Activated CD8-positive, alpha-beta memory T cell treated with anti-CD3 and anti-CD28 coated beads, Interleukin-2, amount 50 U/mL, for 1 hour (primary cell): Measurements from ENCODE around the gene UBL7.

Experiments
- DNase-seq: peaks from one replicate; pipeline ENCODE4 v3.0.0-alpha.2; 2020; ENCODE audit errors: extremely low read depth

UBL7 gene

GRCh38 chr15:74423431-74424257 is 37.3 kb downstream of the UBL7 start:
- no peak for DNase-seq

- no peak for DNase-seq
Observed at GRCh38 chr15:74422652-74423430, 38.1 kb downstream of the UBL7 start.

GRCh38 chr15:74422265-74422651 is 38.7 kb downstream of the UBL7 start:
- no peak for DNase-seq

- no peak for DNase-seq
Observed at GRCh38 chr15:74421302-74422245, 39.4 kb downstream of the UBL7 start.

GRCh38 chr15:74420193-74420905 is 40.6 kb downstream of the UBL7 start:
- DNase-seq = no peak

- no peak for DNase-seq
Observed at GRCh38 chr15:74419432-74419831, 41.5 kb downstream of the UBL7 start.

- DNase-seq = no peak
Observed at GRCh38 chr15:74418575-74419338, 42.2 kb downstream of the UBL7 start.

GRCh38 chr15:74417670-74418069 is 43.3 kb downstream of the UBL7 start:
- DNase-seq = no peak

GRCh38 chr15:74417225-74417624 is 43.7 kb downstream of the UBL7 start:
- DNase-seq = no peak

GRCh38 chr15:74415966-74416916 is 44.7 kb downstream of the UBL7 start:
- DNase-seq = no peak

GRCh38 chr15:74414603-74415338 is 46.2 kb downstream of the UBL7 start:
- DNase-seq = no peak

GRCh38 chr15:74414081-74414580 is 46.8 kb downstream of the UBL7 start:
- no peak for DNase-seq

GRCh38 chr15:74413350-74414080 is 47.4 kb downstream of the UBL7 start:
- no peak for DNase-seq

- no peak for DNase-seq
Observed at GRCh38 chr15:74412159-74412558, 48.8 kb downstream of the UBL7 start.

- no peak for DNase-seq
Observed at GRCh38 chr15:74411686-74412085, 49.3 kb downstream of the UBL7 start.

GRCh38 chr15:74410502-74410901 is 50.5 kb downstream of the UBL7 start:
- DNase-seq = no peak

GRCh38 chr15:74409225-74409624 is 51.7 kb downstream of the UBL7 start:
- DNase-seq = no peak

- DNase-seq = no peak
Observed at GRCh38 chr15:74408815-74409214, 52.1 kb downstream of the UBL7 start.
